Immature natural killer cell (primary cell): ENCODE data around the gene PRKCI. TPM values are rescaled to one million over a fixed set of nuclear protein-coding genes. Genes with fewer than 3 reads are reported as not detected.

Experiments used
- DNase-seq, 3 donors: peaks; one replicate each; pipeline ENCODE4 v3.0.0; 2022; ENCODE audit warnings: mixed read lengths in 1 of 3
- H3K27ac Mint-ChIP-seq, 6 donors: one replicate each; pipeline ENCODE4 v1.8.0; 2020; ENCODE audit warnings: mixed read lengths in 6 of 6, mild to moderate bottlenecking in 5 of 6, inconsistent platforms in 4 of 6, moderate library complexity in 3 of 6
- H3K27me3 Mint-ChIP-seq, 3 donors: one replicate each; pipeline ENCODE4 v1.8.0; 2020 to 2021; ENCODE audit warnings: low read depth in 3 of 3, mild to moderate bottlenecking in 3 of 3, mixed read lengths in 3 of 3, moderate library complexity in 3 of 3, inconsistent platforms in 1 of 3
- H3K36me3 Mint-ChIP-seq, 3 donors: one replicate each; pipeline ENCODE4 v1.8.0; 2020; ENCODE audit warnings: mixed read lengths in 3 of 3, inconsistent platforms in 2 of 3, mild to moderate bottlenecking in 2 of 3
- H3K4me1 Mint-ChIP-seq, 2 donors: one replicate each; pipeline ENCODE4 v1.8.0; 2020; ENCODE audit warnings: inconsistent platforms in 2 of 2, mild to moderate bottlenecking in 2 of 2, mixed read lengths in 2 of 2, moderate library complexity in 1 of 2
- H3K4me3 Mint-ChIP-seq, 5 donors: one replicate each; pipeline ENCODE4 v1.8.0; 2020; ENCODE audit warnings: mild to moderate bottlenecking in 5 of 5, mixed read lengths in 5 of 5, inconsistent platforms in 3 of 5, moderate library complexity in 3 of 5
- H3K9me3 Mint-ChIP-seq, 6 donors: one replicate each; pipeline ENCODE4 v1.8.0; 2020; ENCODE audit warnings: mild to moderate bottlenecking in 6 of 6, mixed read lengths in 6 of 6, inconsistent platforms in 4 of 6, moderate library complexity in 3 of 6
- polyA plus RNA-seq, 3 donors: library from polyadenylated mRNA; unstranded; fragments of 300-500 nt; fragmentation: Illumina TruSeq; gene quantifications; one replicate each; pipeline ENCODE4 v1.2.3, GENCODE V29; 2021

Gene PRKCI
- polyA plus RNA-seq, 3 donors from 2014 or later: 6.8 to 15.4 (median 14.8) TPM

DNA sequence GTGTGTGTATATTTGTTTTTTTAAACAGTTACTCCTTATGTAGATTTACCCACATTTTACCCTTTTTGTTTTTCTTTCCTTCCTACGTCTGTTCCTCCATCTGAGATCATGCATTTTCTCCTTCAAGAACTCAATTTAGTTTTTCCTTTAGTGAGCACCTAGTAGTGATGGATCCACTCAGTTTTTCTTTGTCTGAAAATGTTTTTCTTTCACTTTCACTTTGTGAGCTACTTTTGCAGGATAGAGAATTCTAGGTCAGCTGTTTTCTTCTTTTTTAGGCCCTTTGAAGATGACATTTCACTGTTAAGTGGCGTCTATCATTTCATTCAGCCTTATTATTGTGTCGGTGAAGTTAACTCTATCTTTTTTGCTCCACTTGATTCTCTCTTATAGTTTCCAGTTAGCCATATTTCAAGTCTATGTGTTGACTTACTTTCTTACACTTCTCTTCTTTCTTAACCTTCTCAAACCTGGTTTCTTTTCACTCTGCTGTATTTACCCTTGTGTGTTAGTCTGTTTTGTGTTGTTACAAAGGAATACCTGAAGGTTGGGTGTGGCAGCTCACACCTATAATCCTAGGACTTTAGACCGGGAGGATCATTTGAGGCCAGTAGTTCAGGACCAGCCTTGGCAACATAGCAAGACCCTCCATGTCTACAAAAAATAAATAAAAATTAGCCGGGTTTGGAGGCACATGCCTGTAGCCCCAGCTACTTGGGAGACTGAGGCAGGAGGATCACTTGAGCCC lies 55.8 kb downstream of the PRKCI start:
- Mint-ChIP-seq H3K27ac (peak overlapping the region; percentile 76 to 93 (median 88)), H3K27me3 (peaks cover 0 to 7% (median 0%) of the 10 kb centered on the region in 3 donors), H3K9me3 (no peaks in the 10 kb centered on the region), H3K4me3 (peak overlapping the region; percentile 84 to 92 (median 86)), H3K36me3 (peaks cover 6 to 36% (median 15%) of the 10 kb centered on the region in 3 donors), H3K4me1 (peaks cover 20% of the 10 kb centered on the region in 2 donors)
- peak; percentile 9 to 19 (median 15) for DNase-seq

- peaks cover 0 to 7% (median 0%) of the 10 kb centered on the region in 3 donors for H3K27me3 Mint-ChIP-seq
- no peak for DNase-seq
- peaks cover 20% of the 10 kb centered on the region in 2 donors for H3K4me1 Mint-ChIP-seq
- peaks cover 6 to 41% (median 15%) of the 10 kb centered on the region in 3 donors for H3K36me3 Mint-ChIP-seq
- H3K9me3 Mint-ChIP-seq: no peaks in the 10 kb centered on the region
- H3K4me3 Mint-ChIP-seq: peak overlapping the region in 2 of 5 donors; percentile 29 to 53
- H3K27ac Mint-ChIP-seq: peak overlapping the region in 3 of 6 donors; percentile 43 to 88 (median 76)
These were observed 56.4 kb downstream of the PRKCI start for GRCh38 chr3:170278627-170279026.

- Mint-ChIP-seq H3K36me3 (peaks cover 8 to 15% (median 14%) of the 10 kb centered on the region in 3 donors), H3K9me3 (no peaks in the 10 kb centered on the region), H3K27ac (no peak overlapping the region), H3K27me3 (no peaks in the 10 kb centered on the region), H3K4me3 (no peak overlapping the region), H3K4me1 (no peaks in the 10 kb centered on the region)
- no peak for DNase-seq
These were observed 68.0 kb downstream of the PRKCI start for GRCh38 chr3:170290194-170290593.

DNA sequence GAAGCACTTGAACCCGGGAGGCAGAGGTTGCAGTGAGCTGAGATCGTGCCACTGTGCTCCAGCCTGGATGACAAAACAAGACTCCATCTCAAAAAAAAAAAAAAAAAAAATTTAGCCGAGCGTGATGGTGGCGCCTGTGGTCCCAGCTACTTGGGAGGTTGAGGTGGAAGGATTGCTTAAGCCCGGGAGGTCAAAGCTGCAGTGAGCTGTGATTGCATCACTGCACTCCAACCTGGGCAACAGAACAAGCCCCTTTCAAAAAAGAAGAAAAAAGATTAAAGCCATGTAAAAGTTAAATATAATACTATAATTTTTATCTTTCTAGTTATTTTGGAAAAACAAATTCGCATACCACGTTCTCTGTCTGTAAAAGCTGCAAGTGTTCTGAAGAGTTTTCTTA lies 73.4 kb downstream of the PRKCI start:
- H3K9me3 Mint-ChIP-seq: no peaks in the 10 kb centered on the region
- H3K27me3 Mint-ChIP-seq: no peaks in the 10 kb centered on the region
- H3K4me1 Mint-ChIP-seq: no peaks in the 10 kb centered on the region
- no peak for DNase-seq
- H3K36me3 Mint-ChIP-seq: peaks cover 3 to 22% (median 5%) of the 10 kb centered on the region in 3 donors
- H3K4me3 Mint-ChIP-seq: no peak overlapping the region
- H3K27ac Mint-ChIP-seq: no peak overlapping the region

DNA sequence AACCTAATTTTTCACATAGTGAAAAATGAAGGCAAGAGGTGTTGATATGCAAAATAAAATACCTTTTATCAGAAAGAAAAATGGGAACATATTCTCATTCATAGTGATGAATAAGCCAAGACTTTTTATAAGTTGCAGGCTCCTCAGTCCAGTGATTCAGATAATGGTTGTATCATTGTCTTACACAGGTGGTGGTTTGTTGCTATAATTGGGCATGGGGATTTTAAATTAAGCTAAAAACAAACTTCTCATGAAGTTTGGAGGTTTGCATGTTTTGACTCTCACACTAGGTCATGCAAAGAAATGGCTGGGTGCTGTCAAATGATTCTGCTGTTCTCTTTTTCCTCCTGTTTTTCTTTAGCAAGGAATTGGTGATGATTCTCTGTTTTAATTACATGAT lies 74.5 kb downstream of the PRKCI start:
- H3K27me3 Mint-ChIP-seq: no peaks in the 10 kb centered on the region
- no peak overlapping the region for H3K27ac Mint-ChIP-seq

GRCh38 chr3:170301405-170301804 lies 79.2 kb downstream of the PRKCI start:
- Mint-ChIP-seq H3K27ac (no peak overlapping the region), H3K36me3 (peaks cover 0 to 22% (median 4%) of the 10 kb centered on the region in 3 donors), H3K4me3 (no peak overlapping the region), H3K27me3 (no peaks in the 10 kb centered on the region), H3K9me3 (no peaks in the 10 kb centered on the region), H3K4me1 (no peaks in the 10 kb centered on the region)
- no peak for DNase-seq

More for the DNA sequence above, 74.5 kb downstream of the PRKCI start:
- H3K36me3 Mint-ChIP-seq: peaks cover 3 to 22% (median 5%) of the 10 kb centered on the region in 3 donors
- no peak overlapping the region for H3K4me3 Mint-ChIP-seq
- H3K9me3 Mint-ChIP-seq: no peaks in the 10 kb centered on the region
- DNase-seq: no peak
- H3K4me1 Mint-ChIP-seq: no peaks in the 10 kb centered on the region

- Mint-ChIP-seq H3K27ac (no peak overlapping the region), H3K9me3 (no peaks in the 10 kb centered on the region), H3K4me1 (no peaks in the 10 kb centered on the region), H3K36me3 (peaks cover 0 to 20% (median 4%) of the 10 kb centered on the region in 3 donors), H3K4me3 (no peak overlapping the region), H3K27me3 (no peaks in the 10 kb centered on the region)
- DNase-seq: no peak
These were observed 79.8 kb downstream of the PRKCI start for GRCh38 chr3:170302008-170302407.

DNA sequence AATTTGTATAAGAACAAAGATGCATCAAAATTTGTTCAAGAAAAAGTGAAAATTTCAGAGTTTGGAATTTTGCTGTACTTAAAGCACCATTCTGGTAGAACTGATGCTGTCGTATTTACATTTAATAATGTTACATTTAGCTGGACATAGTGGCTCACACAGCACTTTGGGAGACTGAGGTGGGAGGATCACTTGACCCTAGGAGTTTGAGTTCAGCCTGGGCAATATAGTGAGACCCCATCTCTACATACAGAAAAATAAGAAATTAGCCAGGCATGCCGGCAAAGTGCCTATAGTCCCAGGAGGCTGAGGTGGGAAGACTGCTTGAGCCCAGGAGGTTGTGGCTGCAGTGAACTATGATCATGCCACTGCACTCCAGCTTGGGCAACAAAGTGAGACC lies 83.8 kb downstream of the PRKCI start:
- Mint-ChIP-seq H3K4me1 (no peaks in the 10 kb centered on the region), H3K27ac (no peak overlapping the region), H3K4me3 (no peak overlapping the region), H3K9me3 (no peaks in the 10 kb centered on the region), H3K36me3 (peaks cover 0 to 9% (median 4%) of the 10 kb centered on the region in 3 donors), H3K27me3 (peaks cover 1 to 2% (median 2%) of the 10 kb centered on the region in 3 donors)
- no peak for DNase-seq

GRCh38 chr3:170307671-170308405 lies 85.6 kb downstream of the PRKCI start:
- Mint-ChIP-seq H3K4me3 (no peak overlapping the region), H3K9me3 (no peaks in the 10 kb centered on the region), H3K36me3 (peaks cover 0 to 4% (median 3%) of the 10 kb centered on the region in 3 donors), H3K27me3 (peaks cover 1 to 2% (median 2%) of the 10 kb centered on the region in 3 donors), H3K27ac (no peak overlapping the region), H3K4me1 (no peaks in the 10 kb centered on the region)
- DNase-seq: no peak

DNA sequence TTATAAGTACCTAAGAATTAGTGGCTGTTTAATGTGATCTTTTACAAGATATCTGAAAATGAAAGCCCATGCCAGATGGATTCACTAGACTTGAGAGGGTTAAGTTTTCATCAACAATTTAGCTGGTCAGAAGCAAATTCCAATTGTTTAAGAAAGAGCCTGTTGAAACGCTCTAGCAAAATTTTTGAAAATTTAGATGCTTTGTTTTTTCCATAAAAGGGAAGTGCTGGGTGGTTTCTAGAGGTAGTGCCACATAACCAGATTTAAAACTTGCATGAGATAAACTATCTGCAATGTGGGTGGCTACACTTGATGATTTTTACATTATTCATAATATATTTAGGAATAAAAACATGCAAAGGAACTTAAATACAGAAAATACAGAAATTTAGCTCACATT lies 86.8 kb downstream of the PRKCI start:
- Mint-ChIP-seq H3K36me3 (peaks cover 0 to 4% (median 0%) of the 10 kb centered on the region in 3 donors), H3K4me1 (no peaks in the 10 kb centered on the region), H3K27ac (no peak overlapping the region), H3K27me3 (peaks cover 1 to 2% (median 2%) of the 10 kb centered on the region in 3 donors), H3K4me3 (no peak overlapping the region), H3K9me3 (no peaks in the 10 kb centered on the region)
- DNase-seq: no peak

DNA sequence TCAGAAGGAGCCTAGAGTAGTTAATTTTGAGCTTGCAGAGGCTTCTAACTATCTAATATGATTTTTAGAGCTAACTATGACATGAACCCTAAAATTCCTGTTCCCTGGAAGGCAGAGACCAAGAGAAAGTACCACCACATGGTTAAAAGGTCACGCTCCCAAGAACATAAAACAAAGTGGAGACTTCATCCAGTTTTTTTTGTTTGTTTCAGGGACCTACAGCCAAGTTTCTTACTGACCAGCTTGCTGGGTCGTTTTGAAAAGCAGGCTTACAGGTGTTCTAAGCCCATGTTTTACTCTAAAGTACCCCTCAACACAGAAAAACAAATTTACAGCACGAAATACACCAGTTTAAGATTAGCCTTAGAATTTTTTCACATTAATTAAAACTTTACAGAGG lies 95.7 kb downstream of the PRKCI start:
- no peaks in the 10 kb centered on the region for H3K9me3 Mint-ChIP-seq
- no peaks in the 10 kb centered on the region for H3K4me1 Mint-ChIP-seq
- H3K27ac Mint-ChIP-seq: no peak overlapping the region

GRCh38 chr3:170320461-170321121 lies 98.4 kb downstream of the PRKCI start:
- DNase-seq: no peak
- Mint-ChIP-seq H3K4me3 (no peak overlapping the region), H3K4me1 (no peaks in the 10 kb centered on the region), H3K27ac (no peak overlapping the region), H3K36me3 (no peaks in the 10 kb centered on the region), H3K9me3 (no peaks in the 10 kb centered on the region), H3K27me3 (peaks cover 2 to 12% (median 5%) of the 10 kb centered on the region in 3 donors)

More for the DNA sequence above, 95.7 kb downstream of the PRKCI start:
- DNase-seq: no peak
- Mint-ChIP-seq H3K36me3 (no peaks in the 10 kb centered on the region), H3K27me3 (peaks cover 2 to 12% (median 5%) of the 10 kb centered on the region in 3 donors), H3K4me3 (no peak overlapping the region)

DNA sequence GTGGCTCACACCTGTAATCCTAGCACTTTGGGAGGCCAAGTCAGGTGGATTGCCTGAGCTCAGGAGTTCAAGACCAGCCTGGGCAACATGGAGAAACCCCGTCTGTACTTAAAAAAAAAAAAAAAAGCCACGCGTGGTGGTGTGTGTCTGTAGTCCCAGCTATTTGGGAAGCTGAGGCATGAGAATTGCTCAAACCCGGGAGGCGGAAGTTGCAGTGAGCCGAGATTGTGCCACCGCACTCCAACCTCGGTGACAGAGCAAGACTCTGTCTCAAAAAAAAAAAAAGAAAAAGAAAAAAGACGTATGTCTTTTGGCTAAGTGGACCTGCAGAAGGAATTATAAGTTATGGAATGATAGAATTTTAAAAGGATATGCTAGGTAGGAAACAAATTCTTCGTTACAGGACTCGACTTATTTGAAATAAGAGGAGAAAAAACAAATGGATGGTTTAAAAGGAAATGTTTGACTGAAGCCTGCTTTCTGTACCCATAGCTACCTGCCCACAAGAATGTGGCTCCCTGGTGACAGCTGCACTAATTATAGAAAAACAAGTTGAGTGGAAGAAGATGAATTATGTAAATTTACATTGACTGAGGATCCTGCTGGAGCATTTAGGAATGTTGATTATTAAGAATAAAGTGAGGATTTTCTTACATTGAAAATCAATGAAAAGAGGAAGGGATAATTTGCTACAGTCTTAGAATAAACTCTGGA lies 99.3 kb downstream of the PRKCI start:
- peaks cover 0 to 2% of the 10 kb centered on the region in 2 donors for H3K4me1 Mint-ChIP-seq
- no peak overlapping the region for H3K4me3 Mint-ChIP-seq
- H3K27ac Mint-ChIP-seq: no peak overlapping the region
- no peak for DNase-seq
- H3K27me3 Mint-ChIP-seq: peaks cover 2 to 15% (median 5%) of the 10 kb centered on the region in 3 donors
- no peaks in the 10 kb centered on the region for H3K36me3 Mint-ChIP-seq
- no peaks in the 10 kb centered on the region for H3K9me3 Mint-ChIP-seq
